ENCODE results near the gene CPA5. TPM values are rescaled to one million over a fixed set of nuclear protein-coding genes. Genes with fewer than 3 reads are reported as not detected.

The CPA5 gene
- polyA plus RNA-seq, 1 of the 3 experiments (the other 2 are of a cell fraction), result 1.3 TPM

- WGBS (ENCODE audit: low lambda C conversion rate), result 75% methylated on average over 19 of the region's 21 CpGs
- no peaks in the 10 kb centered on the region for H3K79me2 ChIP-seq (ENCODE audit: insufficient read depth)
- H3K27me3 ChIP-seq (ENCODE audit: insufficient read depth), result no peaks in the 10 kb centered on the region
- CTCF ChIA-PET, result interaction anchor here (0.7 to 1.3 kb wide), 3 partner anchors 13 to 633 kb away, joined by 3 read pairs; partner anchors contain the start of gene CPA4
- no peaks in the 10 kb centered on the region for H3F3A ChIP-seq (replicated peaks; ENCODE audit: insufficient read depth)
- H3K4me2 ChIP-seq, result no peak overlapping the region
- no peaks in the 10 kb centered on the region for H4K20me1 ChIP-seq (ENCODE audit: insufficient read depth)
- H3K27ac ChIP-seq (ENCODE audit: low read depth in 2 of 2, low read length in 1 of 2), result no peak overlapping the region
- no peaks in the 10 kb centered on the region for H3K9me2 ChIP-seq
- DNase-seq, result peak; percentile 37
- peaks cover 4 to 10% of the 10 kb centered on the region in 2 experiments for H3K36me3 ChIP-seq (replicated peaks in 1 of 2; ENCODE audit: control insufficient read depth in 1 of 2, insufficient read depth in 2 of 2, low read length in 1 of 2)
- no peak overlapping the region for H2AFZ ChIP-seq (ENCODE audit: low read depth)
- POLR2A ChIA-PET, result no interaction called here
- H3K4me3 ChIP-seq (ENCODE audit: low read depth in 2 of 2, low read length in 1 of 2), result no peak overlapping the region
- TF ChIP-seq RCOR1 (IDR thresholded peaks at IDR 0.05; ENCODE audit: low read length) (no peak), ZBTB33 (IDR thresholded peaks at IDR 0.05; ENCODE audit: borderline replicate concordance, low read depth) (no peak), SIN3A (IDR thresholded peaks at IDR 0.05; ENCODE audit: borderline replicate concordance, low read depth, low read length) (no peak), TAF1 (IDR thresholded peaks at IDR 0.05; ENCODE audit: borderline replicate concordance, low read depth, low read length) (no peak), RXRA (IDR thresholded peaks at IDR 0.05; ENCODE audit: borderline replicate concordance, low read depth) (no peak), IRF3 (IDR thresholded peaks at IDR 0.05; ENCODE audit: low read depth, low read length) (no peak)
- H3K9ac ChIP-seq, result no peak overlapping the region
- peaks cover 0 to 5% of the 10 kb centered on the region in 2 experiments; a peak in 1 of 4 replicates for H3K4me1 ChIP-seq (ENCODE audit: control insufficient read depth in 1 of 2, insufficient read depth in 2 of 2, low read depth in 1 of 2, low read length in 1 of 2)
- no peaks in the 10 kb centered on the region for H3K9me3 ChIP-seq
These were observed 39.1 kb upstream of the CPA5 start for GRCh38 chr7:130305433-130306042.

- H3K27ac ChIP-seq (ENCODE audit: low read depth in 2 of 2, low read length in 1 of 2), result no peak overlapping the region
- H4K20me1 ChIP-seq (ENCODE audit: insufficient read depth), result no peaks in the 10 kb centered on the region
- H3K9ac ChIP-seq, result no peak overlapping the region
- no peaks in the 10 kb centered on the region for H3F3A ChIP-seq (replicated peaks; ENCODE audit: insufficient read depth)
- H3K4me2 ChIP-seq, result no peak overlapping the region
- no peak overlapping the region for H2AFZ ChIP-seq (ENCODE audit: low read depth)
- no peaks in the 10 kb centered on the region for H3K9me3 ChIP-seq
- H3K36me3 ChIP-seq (replicated peaks in 1 of 2; ENCODE audit: control insufficient read depth in 1 of 2, insufficient read depth in 2 of 2, low read length in 1 of 2), result peaks cover 4 to 5% of the 10 kb centered on the region in 2 experiments
- H3K4me1 ChIP-seq (ENCODE audit: control insufficient read depth in 1 of 2, insufficient read depth in 2 of 2, low read depth in 1 of 2, low read length in 1 of 2), result peaks cover 0 to 5% of the 10 kb centered on the region in 2 experiments; a peak in 1 of 4 replicates
- no peaks in the 10 kb centered on the region for H3K79me2 ChIP-seq (ENCODE audit: insufficient read depth)
- POLR2A ChIA-PET, result no interaction called here
- H3K9me2 ChIP-seq, result no peaks in the 10 kb centered on the region
- H3K4me3 ChIP-seq (ENCODE audit: low read depth in 2 of 2, low read length in 1 of 2), result no peak overlapping the region
- no peaks in the 10 kb centered on the region for H3K27me3 ChIP-seq (ENCODE audit: insufficient read depth)
- no peak for TF ChIP-seq MXI1 (IDR thresholded peaks at IDR 0.05; ENCODE audit: low read depth, low read length)
- no peak for DNase-seq
- WGBS (ENCODE audit: low lambda C conversion rate), result 84% methylated on average over 6 of the region's 6 CpGs
- CTCF ChIA-PET, result interaction anchor here (1.2 kb wide), 1 partner anchor 412 kb away, joined by 3 read pairs; no protein-coding TSS in a partner anchor
These were observed 34.6 kb upstream of the CPA5 start for GRCh38 chr7:130309986-130310385.

Measured in SK-N-SH (cell line).